H1 (cell line): ENCODE measurements around the gene ASB16.
"Not testable (repeated sequence)": the region's sequence is repeated elsewhere in the genome, so short reads cannot be mapped to it uniquely, and the experiment has no call there.

ENCODE experiments used
- ATF2 ChIP-seq: IDR thresholded peaks from 2 replicates; pipeline ENCODE4 v1.6.1; 2012; ENCODE audit warnings: low read length, inconsistent platforms
- CEBPB ChIP-seq: IDR thresholded peaks from 2 replicates; pipeline ENCODE4 v1.6.1; 2012; ENCODE audit warnings: low read depth, low read length
- CTBP2 ChIP-seq: IDR thresholded peaks from 2 replicates; pipeline ENCODE4 v1.7.0; 2011; ENCODE audit warnings: borderline replicate concordance, mild to moderate bottlenecking, moderate library complexity, mixed read lengths, low read length; ENCODE audit not compliant: insufficient read depth, insufficient read length
- CTCF ChIP-seq, 3 experiments: IDR thresholded peaks; 1 replicate in 2 of 3; 2 replicates in 1 of 3; pipeline versions ENCODE4 v1.5.1 to v1.6.1; 2011; ENCODE audit warnings: low read length in 3 of 3, mild to moderate bottlenecking in 3 of 3, inconsistent platforms in 2 of 3, low read depth in 1 of 3, moderate library complexity in 1 of 3; ENCODE audit not compliant: insufficient read depth in 1 of 3; ENCODE audit errors: control extremely low read depth in 1 of 3
- EP300 ChIP-seq, 2 experiments: IDR thresholded peaks; 1 replicate in 1 of 2; 2 replicates in 1 of 2; pipeline ENCODE4 v1.6.1; 2011 to 2012; ENCODE audit warnings: low read depth in 2 of 2, low read length in 2 of 2, mild to moderate bottlenecking in 2 of 2, borderline replicate concordance in 1 of 2, inconsistent platforms in 1 of 2, moderate library complexity in 1 of 2
- EZH2 ChIP-seq: fragments of 200-600 bp; sonication (generic); IDR thresholded peaks from 2 replicates; pipeline ENCODE4 v1.7.1; 2012; ENCODE audit warnings: low read depth, mild to moderate bottlenecking, moderate library complexity, low read length, inconsistent platforms; ENCODE audit not compliant: severe bottlenecking
- FOSL1 ChIP-seq: IDR thresholded peaks from 2 replicates; pipeline ENCODE4 v1.6.1; 2011; ENCODE audit warnings: mild to moderate bottlenecking, low read depth, low read length, moderate library complexity; ENCODE audit not compliant: insufficient read depth
- JUN ChIP-seq: IDR thresholded peaks from 2 replicates; pipeline ENCODE4 v1.6.1; 2011; ENCODE audit warnings: low read depth, mild to moderate bottlenecking, improper control_type of control experiment, low read length
- POLR2A ChIP-seq, 2 experiments: IDR thresholded peaks; 1 replicate in 1 of 2; 2 replicates in 1 of 2; pipeline ENCODE4 v1.6.1; 2011; ENCODE audit warnings: low read depth in 2 of 2, low read length in 2 of 2, mild to moderate bottlenecking in 2 of 2; ENCODE audit errors: control extremely low read depth in 1 of 2
- RBBP5 ChIP-seq: IDR thresholded peaks from 2 replicates; pipeline ENCODE4 v1.7.1; 2012; ENCODE audit warnings: low read depth, mild to moderate bottlenecking, inconsistent platforms, low read length, moderate library complexity, borderline replicate concordance
- SIN3A ChIP-seq, 2 experiments: IDR thresholded peaks in 1 of 2; conservative IDR thresholded peaks in 1 of 2; 2 replicates each; pipeline ENCODE4 v1.6.1; 2011 to 2012; ENCODE audit warnings: low read length in 2 of 2, improper control_type of control experiment in 1 of 2, low read depth in 1 of 2, mild to moderate bottlenecking in 1 of 2
- SP1 ChIP-seq: IDR thresholded peaks from 2 replicates; pipeline ENCODE4 v1.6.1; 2011; ENCODE audit warnings: low read depth, low read length
- TEAD4 ChIP-seq: IDR thresholded peaks from 2 replicates; pipeline ENCODE4 v1.6.1; 2012; ENCODE audit warnings: low read depth, low read length, inconsistent platforms, mixed read lengths
- YY1 ChIP-seq: IDR thresholded peaks from 2 replicates; pipeline ENCODE4 v1.6.1; 2011; ENCODE audit warnings: low read depth, mild to moderate bottlenecking, low read length

GRCh38 chr17:44149066-44149465 is 21.4 kb upstream of the ASB16 start:
- TF ChIP-seq SIN3A (conservative IDR thresholded peaks at IDR 0.05 in 1 of 2, IDR thresholded peaks at IDR 0.05 in 1 of 2; ENCODE audit: low read depth in 1 of 2, low read length in 2 of 2); CTCF (IDR thresholded peaks at IDR 0.05; ENCODE audit: control extremely low read depth in 1 of 3, insufficient read depth in 1 of 3, low read depth in 1 of 3, low read length in 3 of 3); EP300 (IDR thresholded peaks at IDR 0.05; ENCODE audit: borderline replicate concordance in 1 of 2, low read depth in 2 of 2, low read length in 2 of 2); CTBP2; TEAD4; CEBPB; FOSL1; POLR2A (IDR thresholded peaks at IDR 0.05; ENCODE audit: control extremely low read depth in 1 of 2, low read depth in 2 of 2, low read length in 2 of 2); ATF2; JUN; RBBP5; EZH2; SP1; YY1: not testable (repeated sequence)
